MM.1S (cell line): Measurements from ENCODE around the gene SLC6A9.

Experiments
- DNase-seq: peaks from one replicate; pipeline ENCODE4 v3.0.0-alpha.2; 2015
- H2AFZ ChIP-seq: fragments of 300-600 bp; sonication (generic); 2 replicates; pipeline ENCODE4 v1.6.0; 2016; ENCODE audit warnings: antibody characterized with exemption, low read length
- H3F3A ChIP-seq: fragments of 300-600 bp; sonication (generic); 2 replicates; pipeline ENCODE4 v1.6.1; 2016; ENCODE audit warnings: mild to moderate bottlenecking, antibody characterized with exemption, low read length, moderate library complexity, mixed read lengths; ENCODE audit not compliant: insufficient read depth
- H3K27ac ChIP-seq: fragments of 300-600 bp; sonication (generic); 2 replicates; pipeline ENCODE4 v1.5.1; 2016; ENCODE audit warnings: mild to moderate bottlenecking, low read length
- H3K27me3 ChIP-seq: fragments of 300-600 bp; sonication (generic); replicated peaks from 2 replicates; pipeline ENCODE4 v1.6.0; 2016; ENCODE audit warnings: low read length; ENCODE audit not compliant: insufficient read depth
- H3K36me3 ChIP-seq: fragments of 300-600 bp; sonication (generic); replicated peaks from 2 replicates; pipeline ENCODE4 v1.6.1; 2016; ENCODE audit warnings: mild to moderate bottlenecking, low read length, mixed read lengths; ENCODE audit not compliant: insufficient read depth
- H3K4me1 ChIP-seq: fragments of 300-600 bp; sonication (generic); 2 replicates; pipeline ENCODE4 v1.6.1; 2016; ENCODE audit warnings: low read length, mixed read lengths
- H3K4me2 ChIP-seq: fragments of 300-600 bp; sonication (generic); 2 replicates; pipeline ENCODE4 v1.6.0; 2016; ENCODE audit warnings: low read depth, low read length
- H3K4me3 ChIP-seq: fragments of 300-600 bp; sonication (generic); 2 replicates; pipeline ENCODE4 v1.5.1; 2016; ENCODE audit warnings: low read length, mixed read lengths
- H3K79me2 ChIP-seq: fragments of 300-600 bp; sonication (generic); 2 replicates; pipeline ENCODE4 v1.6.1; 2016; ENCODE audit warnings: mixed run types, low read length, mixed read lengths
- H3K9ac ChIP-seq: fragments of 300-600 bp; sonication (generic); 2 replicates; pipeline ENCODE4 v1.6.1; 2016; ENCODE audit warnings: low read length, mixed read lengths
- H3K9me2 ChIP-seq: fragments of 300-600 bp; sonication (generic); replicated peaks from 2 replicates; pipeline ENCODE4 v1.6.1; 2016; ENCODE audit warnings: mild to moderate bottlenecking, low read length, mixed read lengths; ENCODE audit not compliant: insufficient read depth
- H3K9me3 ChIP-seq: fragments of 300-600 bp; sonication (generic); replicated peaks from 2 replicates; pipeline ENCODE4 v1.6.1; 2016; ENCODE audit warnings: mild to moderate bottlenecking, low read length, mixed read lengths; ENCODE audit not compliant: insufficient read depth
- H4K20me1 ChIP-seq: fragments of 300-600 bp; sonication (generic); 2 replicates; pipeline ENCODE4 v1.6.1; 2016; ENCODE audit warnings: mild to moderate bottlenecking, low read length, moderate library complexity, mixed read lengths; ENCODE audit not compliant: insufficient read depth
- EZH2 ChIP-seq: fragments of 300-600 bp; sonication (generic); optimal IDR thresholded peaks from 2 replicates; pipeline ENCODE3; 2017; ENCODE audit warnings: low read depth, mild to moderate bottlenecking, antibody characterized with exemption, low read length, mixed read lengths
- EZH2phosphoT487 ChIP-seq: fragments of 300-600 bp; sonication (generic); IDR thresholded peaks from 2 replicates; pipeline ENCODE4 v1.6.1; 2018; ENCODE audit warnings: antibody characterized with exemption, low read length
- TF ChIP-seq, protein P1 (sequence below): fragments of 300-600 bp; sonication (generic); IDR thresholded peaks from 2 replicates; pipeline ENCODE4 v1.5.1; 2016; ENCODE audit warnings: antibody characterized with exemption, low read length, mixed read lengths

The SLC6A9 gene

DNA sequence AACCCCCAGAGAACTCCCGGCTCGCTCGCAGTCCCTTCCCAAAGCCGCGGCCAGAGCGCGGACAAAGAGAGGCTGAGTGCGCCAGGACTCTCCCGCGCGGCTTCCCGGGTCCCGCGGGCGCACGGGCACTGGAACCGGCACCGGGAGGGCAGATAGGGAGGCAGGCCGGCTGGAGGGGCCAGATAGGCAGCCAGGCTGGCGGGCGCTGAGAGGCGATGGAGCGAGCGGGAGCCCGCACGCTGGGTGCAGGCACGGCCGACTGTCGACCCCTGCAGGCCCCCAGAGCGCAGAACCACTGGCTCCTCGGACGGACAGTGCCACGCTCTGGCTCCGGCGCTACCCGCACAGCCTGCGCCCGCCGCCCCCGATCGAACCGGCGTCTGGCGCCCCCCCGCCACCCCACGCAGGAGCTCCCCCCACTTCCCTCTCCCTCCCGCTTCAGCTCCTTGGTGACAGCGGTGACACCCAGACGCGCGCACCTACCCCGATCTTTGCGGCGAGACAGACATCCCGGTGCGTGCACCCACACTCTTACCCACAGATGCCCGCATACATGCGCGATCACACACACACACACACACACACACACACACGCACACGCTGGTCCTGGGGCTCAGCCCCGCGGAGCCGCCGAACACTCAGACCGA, 534 bp downstream of the SLC6A9 start:
- no peaks in the 10 kb centered on the region for H3K9me3 ChIP-seq
- peak overlapping the region; percentile 79 for H3K9ac ChIP-seq
- peak overlapping the region; percentile 92 for H3K4me3 ChIP-seq
- no peaks in the 10 kb centered on the region for H3K36me3 ChIP-seq
- peaks cover 20% of the 10 kb centered on the region for H3K4me1 ChIP-seq
- peak overlapping the region; percentile 89 for H3K4me2 ChIP-seq
- peaks cover 3% of the 10 kb centered on the region; the same call in 1 of the 2 replicates for H3F3A ChIP-seq
- no peaks in the 10 kb centered on the region for H3K79me2 ChIP-seq
- TF ChIP-seq EZH2phosphoT487, result no peak
- TF ChIP-seq, protein P1, sequence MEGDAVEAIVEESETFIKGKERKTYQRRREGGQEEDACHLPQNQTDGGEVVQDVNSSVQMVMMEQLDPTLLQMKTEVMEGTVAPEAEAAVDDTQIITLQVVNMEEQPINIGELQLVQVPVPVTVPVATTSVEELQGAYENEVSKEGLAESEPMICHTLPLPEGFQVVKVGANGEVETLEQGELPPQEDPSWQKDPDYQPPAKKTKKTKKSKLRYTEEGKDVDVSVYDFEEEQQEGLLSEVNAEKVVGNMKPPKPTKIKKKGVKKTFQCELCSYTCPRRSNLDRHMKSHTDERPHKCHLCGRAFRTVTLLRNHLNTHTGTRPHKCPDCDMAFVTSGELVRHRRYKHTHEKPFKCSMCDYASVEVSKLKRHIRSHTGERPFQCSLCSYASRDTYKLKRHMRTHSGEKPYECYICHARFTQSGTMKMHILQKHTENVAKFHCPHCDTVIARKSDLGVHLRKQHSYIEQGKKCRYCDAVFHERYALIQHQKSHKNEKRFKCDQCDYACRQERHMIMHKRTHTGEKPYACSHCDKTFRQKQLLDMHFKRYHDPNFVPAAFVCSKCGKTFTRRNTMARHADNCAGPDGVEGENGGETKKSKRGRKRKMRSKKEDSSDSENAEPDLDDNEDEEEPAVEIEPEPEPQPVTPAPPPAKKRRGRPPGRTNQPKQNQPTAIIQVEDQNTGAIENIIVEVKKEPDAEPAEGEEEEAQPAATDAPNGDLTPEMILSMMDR, result peak; percentile 16
- H3K27me3 ChIP-seq, result no peaks in the 10 kb centered on the region
- H3K9me2 ChIP-seq, result no peaks in the 10 kb centered on the region
- peak overlapping the region; percentile 36; the same call in 1 of the 2 replicates for H3K27ac ChIP-seq
- peak overlapping the region; percentile 89 for H2AFZ ChIP-seq
- DNase-seq, result peak; percentile 29
- no peaks in the 10 kb centered on the region for H4K20me1 ChIP-seq

DNA sequence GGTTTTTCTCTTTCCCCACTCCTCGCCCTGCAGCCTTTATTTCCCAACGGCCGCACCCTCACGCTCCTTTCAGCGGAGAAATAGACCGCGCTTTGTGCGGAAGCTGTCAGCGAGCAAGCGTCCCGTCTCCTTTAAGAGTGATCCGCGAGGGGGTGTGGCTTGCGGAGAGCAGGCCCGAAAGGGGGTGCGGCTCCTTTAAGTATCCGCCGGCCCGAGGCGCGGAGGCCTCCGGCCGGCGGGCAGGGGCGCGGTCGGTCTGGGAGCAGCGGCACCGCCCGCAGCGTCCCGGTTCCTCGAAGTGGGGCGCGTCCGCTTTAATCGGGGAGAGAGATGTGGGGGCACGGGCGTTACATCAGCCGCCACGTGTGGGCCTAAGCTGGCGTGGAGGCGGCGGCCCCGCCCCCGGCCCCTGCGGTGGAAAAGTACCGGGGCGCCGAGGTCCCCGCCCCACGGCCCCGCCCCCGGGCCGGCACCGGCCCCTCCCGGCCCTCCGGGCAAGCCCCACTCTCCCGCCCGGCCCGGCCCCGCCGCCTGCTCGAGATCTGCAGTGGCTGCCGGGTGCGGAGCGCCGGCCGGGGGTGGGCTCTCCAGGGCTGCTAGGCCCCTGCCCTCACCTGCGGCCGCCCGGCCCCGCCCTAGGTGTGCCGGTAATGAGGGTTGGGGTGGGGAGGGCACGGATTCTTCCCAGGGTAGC, 1.2 kb downstream of the SLC6A9 start:
- peak overlapping the region; percentile 79; the same call in 1 of the 2 replicates for H3K9ac ChIP-seq
- peaks cover 21% of the 10 kb centered on the region for H3K4me1 ChIP-seq
- H3K36me3 ChIP-seq, result no peaks in the 10 kb centered on the region
- H4K20me1 ChIP-seq, result no peaks in the 10 kb centered on the region
- H2AFZ ChIP-seq, result peak overlapping the region; percentile 89
- no peaks in the 10 kb centered on the region for H3K27me3 ChIP-seq
- H3F3A ChIP-seq, result peaks cover 3% of the 10 kb centered on the region; the same call in 1 of the 2 replicates
- no peaks in the 10 kb centered on the region for H3K9me2 ChIP-seq
- H3K9me3 ChIP-seq, result no peaks in the 10 kb centered on the region
- H3K27ac ChIP-seq, result peak overlapping the region; percentile 64; the same call in 1 of the 2 replicates
- H3K4me2 ChIP-seq, result peak overlapping the region; percentile 89
- TF ChIP-seq EZH2phosphoT487, result no peak
- TF ChIP-seq EZH2, result no peak
- TF ChIP-seq, protein P1, result no peak
- peak overlapping the region; percentile 92 for H3K4me3 ChIP-seq
- H3K79me2 ChIP-seq, result no peaks in the 10 kb centered on the region
- DNase-seq, result peak; percentile 95

DNA sequence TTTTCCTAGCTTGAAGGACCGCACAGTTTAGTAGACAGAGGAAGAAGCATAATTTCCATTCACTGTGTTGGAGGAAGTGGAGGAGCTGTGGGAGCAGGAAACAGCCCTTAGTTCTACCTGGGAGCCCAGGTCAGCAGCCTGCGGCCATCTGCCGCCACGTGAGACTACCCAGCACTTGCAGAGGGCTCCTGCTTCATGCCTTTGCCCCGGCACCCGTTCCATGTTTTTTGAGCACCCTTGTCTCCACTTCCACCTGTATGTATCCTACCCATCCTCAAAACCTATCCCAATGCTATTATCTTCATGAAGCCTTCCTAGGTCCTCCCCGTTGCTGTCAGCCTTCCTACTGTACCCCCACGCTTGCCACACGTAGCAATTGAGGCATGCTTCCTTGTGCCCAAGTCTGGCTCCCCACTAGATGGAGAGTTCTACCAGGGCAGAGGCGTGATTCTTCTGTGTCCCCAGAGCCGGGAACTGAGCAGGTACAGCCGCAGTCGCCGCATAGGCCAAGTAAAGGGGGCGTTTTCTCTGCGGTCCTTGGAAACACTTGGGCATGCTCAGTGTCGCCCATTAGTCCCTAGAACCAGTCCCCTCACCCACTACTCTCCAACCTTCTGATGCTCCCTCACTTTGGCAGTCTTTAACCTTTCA, 1.9 kb downstream of the SLC6A9 start:
- Histone ChIP-seq H3K4me3 (peak overlapping the region; percentile 70), H3K27me3 (no peaks in the 10 kb centered on the region), H4K20me1 (no peaks in the 10 kb centered on the region), H3K27ac (peak overlapping the region; percentile 64; the same call in 1 of the 2 replicates), H3K4me2 (peak overlapping the region; percentile 84), H3K4me1 (peaks cover 21% of the 10 kb centered on the region), H3K36me3 (no peaks in the 10 kb centered on the region), H3K9ac (peak overlapping the region; percentile 64; the same call in 1 of the 2 replicates), H2AFZ (peak overlapping the region; percentile 76), H3K9me2 (no peaks in the 10 kb centered on the region), H3K9me3 (no peaks in the 10 kb centered on the region), H3K79me2 (no peaks in the 10 kb centered on the region), H3F3A (peaks cover 3% of the 10 kb centered on the region; the same call in 1 of the 2 replicates)
- DNase-seq, result no peak
- TF ChIP-seq EZH2 (no peak), EZH2phosphoT487 (no peak)
- TF ChIP-seq, protein P1, result no peak
